ENCODE results near the gene ACKR1.

ACKR1 gene

DNA sequence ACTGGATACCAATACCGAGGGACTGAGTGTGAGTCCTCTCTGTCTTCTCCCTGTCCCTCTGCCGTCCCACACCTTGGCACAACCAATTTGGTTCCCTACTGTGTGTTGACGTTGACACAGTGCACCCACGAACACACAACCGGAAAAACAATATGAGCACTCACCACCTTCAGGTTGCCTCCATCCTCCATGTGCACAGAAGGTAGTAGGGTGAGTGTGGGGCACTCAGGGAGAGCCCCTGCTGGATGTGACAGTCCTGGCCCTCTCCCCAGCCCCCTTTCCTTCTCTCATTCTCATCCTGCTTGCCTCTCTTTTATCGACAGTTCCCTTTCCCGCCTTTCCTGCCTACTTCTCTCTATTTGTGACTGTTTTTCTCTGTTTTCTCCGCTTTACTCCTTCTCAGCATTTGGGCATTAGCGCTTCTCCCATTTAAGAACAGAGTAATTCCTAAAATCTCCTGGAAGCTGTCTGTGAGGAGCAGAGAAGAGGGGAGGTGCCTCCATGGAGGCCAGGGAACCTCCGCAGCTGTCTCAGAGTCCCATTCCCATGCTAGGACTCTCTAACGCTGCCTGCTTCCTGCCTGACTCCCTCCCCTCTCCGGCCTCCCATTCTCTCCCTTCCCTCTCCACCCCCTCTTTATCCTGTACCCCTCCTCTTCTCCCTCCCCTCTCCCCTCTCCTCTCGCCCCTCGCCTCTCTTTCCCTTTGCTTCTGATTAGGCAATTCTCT lies 16.9 kb upstream of the ACKR1 start:
- DNase-seq = no peak

DNA sequence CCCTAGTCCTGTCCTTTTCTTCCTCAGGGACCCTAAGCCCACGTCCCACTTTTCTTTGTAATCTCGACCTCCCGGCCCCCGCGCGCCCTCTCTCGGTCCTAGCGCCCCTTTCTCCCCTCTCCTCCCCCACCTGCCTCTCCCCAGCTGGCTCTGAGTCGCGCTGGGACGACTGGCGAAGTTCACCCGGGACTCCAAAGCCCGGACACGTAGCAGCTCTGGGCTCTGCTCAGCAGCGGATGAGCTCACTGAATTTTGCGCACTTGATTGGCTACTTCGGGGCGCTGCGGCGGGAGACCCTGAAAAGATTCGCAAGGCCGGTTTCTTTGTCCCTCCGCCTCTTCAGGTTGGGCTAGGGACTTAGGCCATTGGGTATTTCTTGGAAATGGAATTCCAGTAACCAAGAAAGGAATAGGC lies 16.3 kb upstream of the ACKR1 start:
- no peak for DNase-seq

DNA sequence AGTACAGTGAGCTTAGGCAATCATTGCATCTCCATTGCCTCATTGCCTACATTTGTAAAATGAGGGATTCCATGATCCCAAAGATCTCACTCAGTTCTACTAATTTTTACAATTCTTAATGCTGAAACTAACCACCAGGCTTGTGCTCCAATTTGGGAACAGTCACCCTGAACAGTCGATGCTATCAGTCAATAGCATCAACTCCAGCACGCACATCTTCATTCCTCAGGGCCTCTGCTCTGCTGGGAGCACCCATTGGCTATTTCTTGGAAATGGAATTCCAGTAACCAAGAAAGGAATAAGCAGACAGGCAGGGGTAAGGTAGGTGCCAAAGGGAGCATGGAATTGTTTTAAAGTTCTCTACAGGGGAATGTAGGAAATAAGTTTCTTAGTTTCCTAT lies 14.2 kb upstream of the ACKR1 start:
- DNase-seq = no peak

DNA sequence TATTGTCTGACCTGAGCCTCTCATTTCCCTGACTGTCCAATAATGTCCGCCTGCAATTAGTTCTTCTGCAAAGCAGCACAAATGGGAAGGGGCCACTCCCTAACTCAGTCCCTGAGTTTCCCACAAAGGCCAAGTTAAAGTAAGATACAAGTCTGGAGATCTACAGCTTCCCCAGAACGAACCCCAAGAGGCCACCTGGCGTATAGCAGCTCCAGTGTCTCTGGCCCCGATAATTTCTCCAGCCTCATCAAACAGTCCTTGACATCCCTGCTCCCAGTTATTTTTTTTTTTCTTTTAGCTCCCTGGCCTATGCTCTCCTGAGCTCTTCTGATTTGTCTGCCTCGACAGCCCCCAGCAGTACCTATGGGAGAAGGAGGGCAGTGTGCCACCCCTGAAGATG lies 8.1 kb upstream of the ACKR1 start:
- no peak for DNase-seq

DNA sequence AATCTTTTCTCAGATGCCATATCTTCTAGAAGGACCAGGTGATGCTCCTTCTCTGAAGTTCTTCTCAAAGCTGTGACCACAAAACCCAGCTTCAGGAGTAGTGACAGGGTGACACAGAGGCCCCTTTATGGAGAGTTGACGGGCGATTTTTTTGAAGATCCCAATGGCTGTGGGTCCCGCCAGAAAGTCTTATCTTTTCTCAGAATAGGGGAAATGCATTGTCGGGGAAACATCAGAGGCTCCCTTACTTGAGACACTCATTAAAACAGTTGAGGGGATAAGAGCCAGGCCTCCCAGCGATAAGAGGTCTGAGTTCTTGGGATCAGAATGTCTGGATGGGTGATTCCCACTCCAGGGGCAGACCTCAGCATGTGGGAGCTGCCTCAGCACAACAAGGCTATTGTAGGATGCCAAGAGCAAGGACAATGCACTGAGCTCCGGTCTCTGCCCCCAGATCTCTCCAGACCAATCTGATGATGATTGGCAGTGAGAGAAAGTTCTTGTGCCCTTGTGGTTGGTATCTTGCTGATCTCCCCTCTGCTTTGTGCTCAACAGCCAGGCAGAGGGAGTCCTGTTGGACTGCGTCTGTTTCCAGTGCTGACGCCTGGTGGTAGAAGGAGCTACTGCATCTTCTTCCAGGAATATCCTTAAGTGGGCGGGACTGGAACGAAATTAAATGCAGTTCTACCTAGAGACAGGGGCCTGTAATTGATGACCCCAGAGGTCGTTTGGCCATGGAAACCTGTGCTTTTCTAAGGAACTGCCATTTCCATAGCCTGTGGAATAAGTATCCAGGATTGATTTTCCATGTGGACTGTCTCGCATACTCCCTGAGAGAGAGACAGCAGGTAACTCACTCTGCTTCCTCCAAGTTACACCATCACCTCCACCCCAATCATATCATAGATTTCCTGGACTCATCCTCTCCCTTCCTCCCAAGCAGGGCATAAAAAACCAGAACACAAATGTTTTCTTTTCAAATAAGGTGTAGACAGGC lies 6.8 kb upstream of the ACKR1 start:
- peak; percentile 22 for DNase-seq

DNA sequence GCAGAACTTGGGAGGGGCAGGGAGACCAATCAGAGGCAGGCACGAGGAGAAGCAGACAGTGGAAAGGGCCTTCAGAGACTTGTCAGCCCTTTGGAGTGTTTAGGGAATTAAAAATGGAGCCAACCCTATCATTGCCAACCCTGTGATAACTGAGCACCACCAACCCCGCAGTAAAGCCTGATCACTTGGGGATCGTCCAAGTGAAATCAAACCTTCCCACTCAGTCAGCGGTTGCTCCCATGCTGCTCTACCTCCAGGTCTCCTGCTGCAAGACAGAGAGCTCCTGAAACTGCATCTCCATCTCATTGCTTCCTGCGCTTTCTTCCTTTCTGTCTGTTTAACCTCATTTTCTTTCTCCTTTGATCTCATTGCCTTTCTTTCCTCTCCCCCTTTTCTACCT lies 4.8 kb upstream of the ACKR1 start:
- DNase-seq = no peak

DNA sequence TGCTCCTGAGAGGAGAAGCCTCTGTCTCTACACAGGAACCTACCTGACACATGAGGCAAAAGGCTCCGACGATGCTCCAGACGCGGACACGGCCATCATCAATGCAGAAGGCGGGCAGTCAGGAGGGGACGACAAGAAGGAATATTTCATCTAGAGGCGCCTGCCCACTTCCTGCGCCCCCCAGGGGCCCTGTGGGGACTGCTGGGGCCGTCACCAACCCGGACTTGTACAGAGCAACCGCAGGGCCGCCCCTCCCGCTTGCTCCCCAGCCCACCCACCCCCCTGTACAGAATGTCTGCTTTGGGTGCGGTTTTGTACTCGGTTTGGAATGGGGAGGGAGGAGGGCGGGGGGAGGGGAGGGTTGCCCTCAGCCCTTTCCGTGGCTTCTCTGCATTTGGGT lies 3.9 kb upstream of the ACKR1 start:
- DNase-seq = no peak

DNA sequence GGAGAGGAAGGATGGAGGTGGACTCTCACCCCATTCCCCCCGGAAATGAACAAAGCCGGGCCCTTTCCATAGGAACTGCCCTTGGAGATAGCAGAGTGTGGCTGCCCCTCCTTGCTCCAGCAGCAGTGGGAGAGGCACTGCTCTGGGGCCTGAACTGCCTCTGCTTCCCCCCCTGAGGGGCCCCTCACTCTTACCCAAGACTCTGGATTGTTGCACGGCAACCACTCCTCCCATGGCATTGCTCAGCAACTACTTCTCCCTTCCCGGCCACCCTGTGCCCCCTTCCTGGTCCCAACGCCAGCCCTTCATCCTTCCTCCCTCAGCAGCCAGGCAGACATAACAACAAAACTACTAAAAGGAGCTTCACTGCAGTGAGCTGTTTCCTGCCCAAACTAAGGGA lies 3.0 kb upstream of the ACKR1 start:
- DNase-seq = no peak

DNA sequence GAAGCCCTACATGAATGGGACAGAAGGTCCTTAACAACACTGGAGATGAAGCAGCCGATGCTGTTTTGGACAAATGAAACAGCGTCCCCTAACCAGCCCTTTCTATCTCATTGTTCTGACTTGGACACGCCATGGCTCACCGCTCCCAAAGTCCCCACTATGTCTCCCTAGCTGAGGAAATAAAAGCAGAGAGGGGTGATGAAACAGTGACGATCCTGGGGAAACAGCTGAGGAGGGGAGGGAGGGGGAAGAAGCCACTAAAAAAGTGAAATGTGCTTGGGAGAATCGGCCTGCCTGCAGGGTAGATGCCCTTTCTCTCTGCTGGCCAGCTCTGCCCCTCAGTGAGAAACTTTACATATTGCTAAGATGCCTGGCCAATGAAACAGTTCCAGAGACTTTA lies 1.1 kb upstream of the ACKR1 start:
- no peak for DNase-seq

DNA sequence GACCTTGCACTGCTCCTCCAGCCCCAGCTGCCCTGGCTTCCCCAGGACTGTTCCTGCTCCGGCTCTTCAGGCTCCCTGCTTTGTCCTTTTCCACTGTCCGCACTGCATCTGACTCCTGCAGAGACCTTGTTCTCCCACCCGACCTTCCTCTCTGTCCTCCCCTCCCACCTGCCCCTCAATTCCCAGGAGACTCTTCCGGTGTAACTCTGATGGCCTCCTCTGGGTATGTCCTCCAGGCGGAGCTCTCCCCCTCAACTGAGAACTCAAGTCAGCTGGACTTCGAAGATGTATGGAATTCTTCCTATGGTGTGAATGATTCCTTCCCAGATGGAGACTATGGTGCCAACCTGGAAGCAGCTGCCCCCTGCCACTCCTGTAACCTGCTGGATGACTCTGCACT lies 550 bp downstream of the ACKR1 start:
- no peak for DNase-seq

DNA sequence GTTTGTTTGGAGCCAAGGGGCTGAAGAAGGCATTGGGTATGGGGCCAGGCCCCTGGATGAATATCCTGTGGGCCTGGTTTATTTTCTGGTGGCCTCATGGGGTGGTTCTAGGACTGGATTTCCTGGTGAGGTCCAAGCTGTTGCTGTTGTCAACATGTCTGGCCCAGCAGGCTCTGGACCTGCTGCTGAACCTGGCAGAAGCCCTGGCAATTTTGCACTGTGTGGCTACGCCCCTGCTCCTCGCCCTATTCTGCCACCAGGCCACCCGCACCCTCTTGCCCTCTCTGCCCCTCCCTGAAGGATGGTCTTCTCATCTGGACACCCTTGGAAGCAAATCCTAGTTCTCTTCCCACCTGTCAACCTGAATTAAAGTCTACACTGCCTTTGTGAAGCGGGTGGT lies 1.4 kb downstream of the ACKR1 start:
- no peak for DNase-seq

DNA sequence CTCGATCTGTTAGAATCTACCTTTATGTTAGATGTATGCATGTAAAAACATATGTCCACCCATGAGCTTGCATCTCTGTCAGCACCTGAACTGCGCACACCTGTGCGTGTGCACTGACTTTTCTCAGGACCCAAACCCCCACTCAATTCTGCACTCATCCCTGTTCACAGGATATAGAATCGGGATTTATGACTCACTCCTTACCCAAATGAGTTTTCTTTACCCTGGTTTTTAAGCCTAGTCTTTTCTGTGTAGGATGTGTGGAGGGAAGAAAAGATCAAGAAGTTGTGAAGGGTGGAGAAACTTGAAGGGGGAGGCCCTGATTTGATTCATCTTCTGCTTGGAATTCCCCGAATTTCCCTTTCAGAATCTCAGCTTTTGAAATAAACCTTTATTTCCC lies 2.4 kb downstream of the ACKR1 start:
- no peak for DNase-seq

DNA sequence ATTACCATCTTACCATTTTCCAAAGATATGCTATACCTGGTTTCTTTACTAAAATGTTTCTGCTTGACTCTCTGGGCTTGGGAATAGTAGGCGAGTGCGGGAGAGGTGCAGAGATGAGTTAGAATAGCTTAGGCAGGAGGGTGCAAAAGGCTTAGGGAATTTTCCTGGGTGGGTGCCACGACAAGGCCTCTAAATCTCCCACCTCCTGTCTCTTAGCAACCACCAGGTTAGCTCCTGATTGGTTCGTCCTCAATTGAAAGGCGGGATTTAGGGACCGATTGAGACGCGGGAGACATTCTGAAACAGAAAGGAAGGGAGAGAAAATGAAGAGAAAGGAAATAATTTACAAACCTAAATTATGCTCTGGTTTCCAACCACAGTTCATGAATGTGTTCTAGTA lies 3.1 kb downstream of the ACKR1 start:
- no peak for DNase-seq

DNA sequence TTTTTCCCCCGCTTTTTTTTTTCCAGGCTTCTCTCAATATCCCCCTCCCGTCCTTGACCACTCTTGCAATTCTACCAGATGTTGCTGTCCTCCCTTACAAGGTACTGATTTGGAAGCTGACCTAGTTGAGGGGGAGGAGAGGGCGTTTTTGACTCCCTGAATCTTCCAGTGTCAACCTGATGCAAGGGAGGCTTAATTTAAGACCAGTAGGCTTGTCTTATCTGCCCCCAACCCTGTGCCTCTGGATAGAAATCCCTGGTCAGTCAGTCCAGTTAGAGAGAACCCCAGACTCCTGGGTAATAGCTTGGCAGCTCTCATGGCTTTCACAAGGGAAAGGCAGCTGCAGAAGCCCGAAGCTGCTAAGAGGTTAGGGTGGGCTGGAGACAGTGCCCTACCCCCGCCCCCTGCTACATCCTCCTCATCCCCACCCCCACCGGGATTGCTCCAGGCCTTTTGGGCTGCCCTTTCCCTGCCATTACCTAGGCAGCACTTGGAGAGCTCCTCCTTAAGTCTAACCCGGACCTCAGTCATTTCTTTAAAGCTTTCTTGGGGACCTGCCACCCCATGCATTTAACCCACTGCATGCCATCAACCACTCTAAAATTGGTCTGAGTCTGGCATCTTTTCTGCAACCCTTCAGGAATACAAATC lies 3.6 kb downstream of the ACKR1 start:
- no peak for DNase-seq

DNA sequence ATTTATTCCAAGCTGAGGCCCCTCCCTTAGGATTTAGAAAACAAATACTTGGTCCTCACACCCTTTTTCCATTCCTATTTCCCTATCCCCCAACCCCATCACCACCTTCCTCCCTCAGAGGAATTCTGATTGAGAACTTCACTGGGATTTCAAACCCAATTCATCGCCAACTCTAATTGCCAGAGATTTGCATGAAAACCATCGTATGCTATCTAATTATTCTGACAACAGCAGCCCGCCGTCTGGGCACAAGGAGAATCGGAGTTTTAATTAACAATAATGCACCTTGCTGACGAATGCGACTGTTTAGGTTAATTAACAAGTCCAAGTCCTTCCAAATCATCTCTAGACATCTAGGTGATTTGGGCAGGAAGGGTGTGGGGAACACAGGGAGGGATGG lies 4.4 kb downstream of the ACKR1 start:
- no peak for DNase-seq

DNA sequence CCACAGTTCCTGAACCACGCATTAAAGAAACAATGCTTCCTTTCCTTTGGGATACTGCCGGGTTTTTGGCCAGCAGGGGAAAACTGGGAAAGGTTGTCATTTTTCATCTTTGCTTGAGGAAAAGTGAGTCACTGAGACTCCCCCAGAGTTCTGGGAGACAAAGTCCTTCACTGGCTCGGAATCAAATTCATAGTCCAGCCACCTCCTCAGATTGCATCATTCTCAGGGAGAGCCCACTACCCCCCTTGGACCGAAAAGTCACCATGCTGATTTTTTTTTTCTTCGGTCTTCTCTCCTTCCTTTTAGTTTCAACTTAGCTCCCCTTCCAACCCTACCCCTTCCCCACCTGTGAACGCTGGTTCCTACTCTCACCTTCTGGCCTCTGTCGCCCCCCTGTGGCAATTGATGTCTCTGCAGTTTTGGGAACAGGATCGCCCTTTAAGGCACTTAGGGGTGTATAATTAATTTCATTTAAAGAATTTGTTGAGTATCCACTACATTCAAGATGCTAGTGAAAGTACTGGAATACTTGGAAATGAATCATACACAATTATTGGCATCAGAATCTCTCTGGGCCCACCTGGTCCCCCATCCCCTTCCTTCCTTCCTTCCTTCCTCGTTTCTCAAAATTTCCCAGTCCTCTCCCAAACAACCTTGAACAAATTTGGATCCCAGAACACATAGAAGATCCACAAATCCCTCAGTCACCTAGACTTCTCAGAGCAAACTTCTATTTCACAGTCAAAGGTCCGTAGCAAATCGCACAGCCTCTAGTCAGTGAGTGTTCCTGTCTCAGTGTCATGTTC lies 6.9 kb downstream of the ACKR1 start:
- DNase-seq = peak; percentile 40

DNA sequence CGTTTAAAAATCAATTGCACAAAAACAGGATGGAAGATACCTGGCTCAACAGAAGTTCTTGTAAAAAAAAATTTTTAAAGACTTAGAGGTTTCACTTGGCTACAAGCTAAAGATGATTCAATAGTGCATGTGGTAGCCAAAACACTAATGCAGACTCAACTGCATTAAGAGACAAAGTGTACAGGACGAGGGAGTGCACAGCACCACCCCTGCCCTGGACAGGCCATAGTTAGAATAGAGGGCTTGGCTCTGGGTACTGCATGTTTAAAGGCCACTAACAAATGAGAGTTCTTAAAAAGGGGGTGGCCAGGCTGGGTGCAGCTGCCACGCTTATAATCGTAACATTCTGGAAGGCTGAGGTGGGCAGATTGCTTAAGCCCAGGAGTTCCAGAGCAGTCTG lies 7.9 kb downstream of the ACKR1 start:
- no peak for DNase-seq

DNA sequence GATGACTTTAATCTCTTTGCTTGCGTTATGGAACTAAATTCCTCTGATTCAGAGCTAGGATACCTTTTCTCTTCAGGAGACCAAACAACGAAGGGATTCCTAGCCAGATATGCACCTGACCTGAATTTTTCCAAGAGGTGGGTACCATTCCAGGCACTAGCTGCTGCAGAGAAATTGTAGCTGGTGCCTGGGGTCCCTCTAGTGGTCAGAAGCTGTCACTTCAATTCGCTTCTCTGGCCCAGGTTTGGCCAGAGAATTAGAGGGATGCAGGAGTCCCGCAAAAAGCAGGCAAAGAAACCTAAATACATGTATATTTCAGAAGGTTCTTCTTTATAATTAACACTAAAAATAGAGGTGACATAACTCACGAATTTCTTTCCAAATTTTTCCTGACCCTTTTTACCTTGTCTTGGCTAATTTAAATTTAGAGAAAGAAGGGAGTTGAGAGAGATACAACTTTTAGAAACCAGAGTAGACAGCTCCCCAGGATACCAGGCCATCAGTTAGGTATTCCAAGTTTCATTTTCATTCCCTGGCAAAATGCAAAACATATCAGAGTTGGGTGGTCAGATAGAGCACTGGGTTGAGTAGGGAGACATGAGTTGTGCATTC lies 9.6 kb downstream of the ACKR1 start:
- peak; percentile 41 for DNase-seq

DNA sequence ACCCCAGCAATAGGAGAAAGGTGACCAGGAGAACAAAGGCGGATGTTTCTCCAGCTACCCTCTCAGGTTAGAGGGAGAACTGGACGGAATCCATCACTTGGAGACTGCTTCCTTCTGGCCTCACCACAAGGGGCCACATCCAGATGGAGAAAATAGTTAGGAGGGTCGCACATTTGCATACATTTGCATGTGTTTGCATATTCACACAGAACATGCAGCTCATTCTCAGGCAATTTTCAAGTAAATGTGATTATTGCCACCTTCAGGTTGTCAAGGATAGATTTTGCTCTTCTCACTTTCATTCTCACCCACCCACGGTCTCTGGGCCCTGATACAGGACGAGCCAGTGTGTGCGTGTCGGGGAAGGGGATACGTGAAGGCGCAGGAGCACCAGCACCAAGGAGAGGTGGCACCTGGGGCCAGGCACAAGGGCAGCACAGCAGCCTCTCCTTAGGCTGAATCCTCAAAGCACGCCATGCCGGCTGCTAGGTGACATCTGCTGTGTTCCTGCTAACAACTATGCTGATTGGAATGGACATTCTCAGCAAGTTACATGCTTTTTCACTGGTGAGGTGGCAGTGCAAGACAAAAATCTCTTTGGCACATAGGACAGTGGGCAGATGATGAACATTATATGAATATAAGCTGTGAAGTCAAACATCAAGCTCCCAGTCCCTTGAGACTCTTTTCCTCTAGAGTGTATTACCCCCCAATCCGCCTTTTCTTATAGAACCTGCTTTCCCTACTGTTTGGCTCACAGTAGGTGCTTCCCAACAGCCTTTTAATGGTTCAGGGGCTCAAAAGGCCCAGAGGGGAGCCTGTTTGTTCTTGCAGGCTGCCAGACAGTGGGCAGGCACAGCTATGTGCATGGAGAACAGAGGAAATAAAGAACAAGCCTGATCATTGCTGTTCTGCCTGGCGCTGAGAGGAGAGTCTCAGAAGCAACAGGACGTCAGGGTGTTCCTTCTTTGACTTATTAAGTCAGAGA lies 14.3 kb downstream of the ACKR1 start:
- no peak for DNase-seq

DNA sequence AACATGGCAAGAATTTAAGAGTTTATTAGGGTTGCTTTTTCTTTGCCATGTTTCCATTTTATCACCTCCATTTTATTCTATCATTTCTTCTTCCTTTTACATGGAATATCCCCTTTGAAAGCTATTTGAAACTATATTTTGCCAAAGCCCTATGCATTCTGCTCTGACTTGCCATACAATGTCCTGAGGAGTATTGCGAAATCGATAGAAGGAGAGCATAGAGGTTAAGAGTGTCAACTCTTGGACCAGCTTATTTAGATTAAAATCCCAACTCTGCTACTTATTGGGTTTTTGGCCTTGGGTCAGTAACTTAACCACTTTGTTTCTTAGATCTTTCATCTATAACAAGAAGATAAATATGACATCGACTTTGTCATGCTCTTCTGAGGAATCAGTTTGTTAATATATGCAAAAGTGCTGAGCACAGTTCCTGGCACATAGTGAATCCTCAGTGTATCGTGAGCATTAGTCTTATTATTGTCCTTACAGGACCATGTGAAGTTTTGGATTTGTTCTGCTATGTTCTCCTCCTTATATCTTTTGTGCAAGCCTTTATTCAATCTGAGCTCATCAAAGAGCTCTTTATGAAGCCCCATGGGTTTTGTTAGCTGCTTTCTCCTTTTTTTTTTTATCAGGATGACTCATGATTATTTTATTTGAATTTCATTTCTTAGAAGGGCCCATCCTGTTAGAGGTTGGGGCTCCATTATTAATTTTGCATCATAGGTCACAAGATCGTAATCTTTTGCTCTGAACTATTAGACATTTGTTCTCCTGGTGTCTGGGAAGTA lies 17.6 kb downstream of the ACKR1 start:
- no peak for DNase-seq

All from CD4-positive, alpha-beta T cell treated with Interleukin-4 for 4 hours (primary cell).